HepG2 (cell line): Measurements from ENCODE around the gene SNF8. TPM values are rescaled to one million over a fixed set of nuclear protein-coding genes. Genes with fewer than 3 reads are reported as not detected.

Experiments
- ATF7 ChIP-seq, 2 experiments: fragments of 450-650 bp in 1 of 2; sonication (generic) in 1 of 2; formaldehyde crosslinking in 1 of 2; IDR thresholded peaks; 2 replicates each; pipeline versions ENCODE4 v1.4.0 to v1.6.1; 2016 to 2020; ENCODE audit warnings: antibody characterized with exemption in 1 of 2, mild to moderate bottlenecking in 1 of 2, missing genetic modification reagents in 1 of 2
- NR1H2 ChIP-seq: sonication (generic); formaldehyde crosslinking; IDR thresholded peaks from 2 replicates; pipeline ENCODE4 v1.8.1; 2022; ENCODE audit warnings: low read depth, missing genetic modification reagents, borderline replicate concordance
- RERE ChIP-seq: IDR thresholded peaks from 2 replicates; pipeline ENCODE4 v1.6.1; 2016; ENCODE audit warnings: low read depth, missing genetic modification reagents, missing compliant biosample characterization
- SETDB1 ChIP-seq: sonication (generic); formaldehyde crosslinking; IDR thresholded peaks from 2 replicates; pipeline ENCODE4 v1.5.1; 2020; ENCODE audit warnings: missing genetic modification reagents, mild to moderate bottlenecking, borderline replicate concordance
- WIZ ChIP-seq: sonication (generic); formaldehyde crosslinking; IDR thresholded peaks from 2 replicates; pipeline ENCODE4 v1.5.1; 2020; ENCODE audit warnings: mild to moderate bottlenecking, missing genetic modification reagents
- ZBTB2 ChIP-seq: sonication (generic); formaldehyde crosslinking; IDR thresholded peaks from 2 replicates; pipeline ENCODE4 v1.8.0; 2022; ENCODE audit warnings: low read depth, missing genetic modification reagents
- ZBTB37 ChIP-seq: sonication (generic); formaldehyde crosslinking; IDR thresholded peaks from 2 replicates; pipeline ENCODE4 v1.4.0; 2020; ENCODE audit warnings: mild to moderate bottlenecking, missing genetic modification reagents
- ZBTB4 ChIP-seq: sonication (generic); formaldehyde crosslinking; IDR thresholded peaks from 2 replicates; pipeline ENCODE4 v1.4.0; 2020; ENCODE audit warnings: missing genetic modification reagents, mild to moderate bottlenecking, borderline replicate concordance
- ZNF12 ChIP-seq: sonication (generic); formaldehyde crosslinking; IDR thresholded peaks from 2 replicates; pipeline ENCODE4 v1.5.0; 2020; ENCODE audit warnings: missing genetic modification reagents
- ZNF501 ChIP-seq: sonication (generic); formaldehyde crosslinking; IDR thresholded peaks from 2 replicates; pipeline ENCODE4 v1.5.1; 2020; ENCODE audit warnings: mild to moderate bottlenecking, moderate library complexity, missing genetic modification reagents
- ZNF530 ChIP-seq: sonication (generic); formaldehyde crosslinking; IDR thresholded peaks from 2 replicates; pipeline ENCODE4 v1.5.0; 2020; ENCODE audit warnings: low read depth, mild to moderate bottlenecking, missing genetic modification reagents
- ZNF766 ChIP-seq: sonication (generic); formaldehyde crosslinking; IDR thresholded peaks from 2 replicates; pipeline ENCODE4 v1.5.0; 2020; ENCODE audit warnings: missing genetic modification reagents, borderline replicate concordance
- polyA plus RNA-seq, 8 experiments: library from polyadenylated mRNA; depleted of rRNA in 3 of 8; stranded (reverse) in 7 of 8; unstranded in 1 of 8; fragments of >200 nt; fragmentation: Illumina TruSeq in 4 of 8; extraction: Trizol in 4 of 8; gene quantifications; 2 replicates each; pipeline versions ENCODE4 v1.2.1 to v1.2.3, GENCODE V29; 2011 to 2016; ENCODE audit warnings: low read depth in 4 of 8, missing spikeins in 1 of 8, mixed read lengths in 1 of 8; ENCODE audit not compliant: insufficient read depth in 1 of 8
- total RNA-seq, 5 experiments: library from RNA; depleted of rRNA; stranded (reverse); fragments of >200 nt; fragmentation: Illumina TruSeq; extraction: Trizol; gene quantifications; 2 replicates each; pipeline ENCODE4 v1.2.3, GENCODE V29; 2016; ENCODE audit warnings: low read depth in 1 of 5
- TF ChIP-seq, protein P1 (sequence below): sonication (generic); formaldehyde crosslinking; IDR thresholded peaks from 2 replicates; pipeline ENCODE4 v1.5.1; 2020; ENCODE audit warnings: missing genetic modification reagents, mild to moderate bottlenecking, borderline replicate concordance

Gene SNF8
- total and polyA plus RNA-seq, 2 of the 13 experiments (the other 11 are each of a cell fraction or from before 2014, with no cell fraction given): 114 to 153 TPM

GRCh38 chr17:48908047-48908843 is 36.4 kb downstream of the SNF8 start, which contains the start of gene UBE2Z (continued):
- no peak for TF ChIP-seq ZBTB37
- TF ChIP-seq WIZ (CRISPR knock-in tag): 0 out of 2 replicates have a peak, but pooled peaks have one; percentile 17
- TF ChIP-seq NR1H2 (CRISPR knock-in tag): peak; percentile 48; the same call in 1 of the 2 replicates
- TF ChIP-seq SETDB1: no peak
- no peak; the same call in 1 of the 2 replicates for TF ChIP-seq ZNF12 (CRISPR knock-in tag)
- TF ChIP-seq, protein P1, sequence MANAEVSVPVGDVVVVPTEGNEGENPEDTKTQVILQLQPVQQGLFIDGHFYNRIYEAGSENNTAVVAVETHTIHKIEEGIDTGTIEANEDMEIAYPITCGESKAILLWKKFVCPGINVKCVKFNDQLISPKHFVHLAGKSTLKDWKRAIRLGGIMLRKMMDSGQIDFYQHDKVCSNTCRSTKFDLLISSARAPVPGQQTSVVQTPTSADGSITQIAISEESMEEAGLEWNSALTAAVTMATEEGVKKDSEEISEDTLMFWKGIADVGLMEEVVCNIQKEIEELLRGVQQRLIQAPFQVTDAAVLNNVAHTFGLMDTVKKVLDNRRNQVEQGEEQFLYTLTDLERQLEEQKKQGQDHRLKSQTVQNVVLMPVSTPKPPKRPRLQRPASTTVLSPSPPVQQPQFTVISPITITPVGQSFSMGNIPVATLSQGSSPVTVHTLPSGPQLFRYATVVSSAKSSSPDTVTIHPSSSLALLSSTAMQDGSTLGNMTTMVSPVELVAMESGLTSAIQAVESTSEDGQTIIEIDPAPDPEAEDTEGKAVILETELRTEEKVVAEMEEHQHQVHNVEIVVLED: peak; percentile 84
- TF ChIP-seq ATF7 (IDR thresholded peaks at IDR 0.05): no peak
- TF ChIP-seq ATF7 (CRISPR knock-in tag; IDR thresholded peaks at IDR 0.05): peak; percentile 86
- no peak for TF ChIP-seq ZNF530 (CRISPR knock-in tag)
- no peak for TF ChIP-seq ZNF766 (CRISPR knock-in tag)
- 0 out of 2 replicates have a peak, but pooled peaks have one; percentile 34 for TF ChIP-seq ZBTB4 (CRISPR knock-in tag)
- TF ChIP-seq ZNF501 (CRISPR knock-in tag): peak; percentile 87
- TF ChIP-seq RERE: peak; percentile 66; the same call in 1 of the 2 replicates
- TF ChIP-seq ZBTB2 (CRISPR knock-in tag): peak; percentile 96
